ENCODE results near the gene CEBPG.

Gene CEBPG

DNA sequence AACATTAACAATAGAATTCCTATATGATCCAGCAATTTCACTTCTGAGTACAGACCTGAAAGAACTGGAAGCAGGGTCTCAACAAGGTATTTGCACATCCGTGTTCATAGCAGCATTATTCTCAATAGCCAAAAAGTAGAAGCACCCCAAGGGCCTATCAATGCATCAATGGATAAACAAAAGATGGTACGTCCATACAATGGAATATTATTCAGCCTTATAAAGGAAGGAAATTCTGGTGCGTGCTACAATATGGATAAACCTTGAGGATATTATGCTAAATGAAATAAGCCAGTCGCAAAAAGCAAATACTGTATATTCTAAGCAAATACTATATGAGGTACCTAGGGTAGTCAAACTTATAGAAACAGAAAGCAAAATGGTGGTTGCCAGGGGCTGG lies 40.4 kb upstream of the CEBPG start:
- no peak for ATAC-seq
- TF ChIP-seq ZNF565 (CRISPR knock-in tag; conservative IDR thresholded peaks at IDR 0.05; ENCODE audit: low read depth) (no peak), ZNF8 (CRISPR knock-in tag; IDR thresholded peaks at IDR 0.05) (peak; percentile 90)

DNA sequence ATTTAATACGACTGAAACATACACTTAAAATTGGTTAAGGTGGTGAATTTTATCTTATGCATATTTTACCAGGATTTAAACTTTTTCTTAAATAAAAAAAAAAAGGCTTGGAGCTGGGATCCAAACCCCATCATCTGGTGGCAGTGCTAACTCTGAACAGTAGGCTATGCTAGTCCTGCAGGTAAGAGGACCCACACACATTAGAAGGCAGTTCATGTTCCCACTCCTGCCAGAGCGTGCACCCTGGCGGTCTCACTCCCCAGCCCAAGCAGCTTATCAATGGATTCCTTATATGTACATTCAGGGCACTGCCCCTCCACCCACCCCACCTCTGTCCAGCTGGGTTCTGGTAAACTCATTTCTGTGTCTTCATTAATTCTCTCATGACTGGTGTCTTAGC lies 39.9 kb upstream of the CEBPG start:
- TF ChIP-seq, protein P1, sequence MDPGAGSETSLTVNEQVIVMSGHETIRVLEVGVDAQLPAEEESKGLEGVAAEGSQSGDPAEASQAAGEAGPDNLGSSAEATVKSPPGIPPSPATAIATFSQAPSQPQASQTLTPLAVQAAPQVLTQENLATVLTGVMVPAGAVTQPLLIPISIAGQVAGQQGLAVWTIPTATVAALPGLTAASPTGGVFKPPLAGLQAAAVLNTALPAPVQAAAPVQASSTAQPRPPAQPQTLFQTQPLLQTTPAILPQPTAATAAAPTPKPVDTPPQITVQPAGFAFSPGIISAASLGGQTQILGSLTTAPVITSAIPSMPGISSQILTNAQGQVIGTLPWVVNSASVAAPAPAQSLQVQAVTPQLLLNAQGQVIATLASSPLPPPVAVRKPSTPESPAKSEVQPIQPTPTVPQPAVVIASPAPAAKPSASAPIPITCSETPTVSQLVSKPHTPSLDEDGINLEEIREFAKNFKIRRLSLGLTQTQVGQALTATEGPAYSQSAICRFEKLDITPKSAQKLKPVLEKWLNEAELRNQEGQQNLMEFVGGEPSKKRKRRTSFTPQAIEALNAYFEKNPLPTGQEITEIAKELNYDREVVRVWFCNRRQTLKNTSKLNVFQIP (CRISPR knock-in tag; IDR thresholded peaks at IDR 0.05; ENCODE audit: borderline replicate concordance, low read depth) = no peak
- no peak for TF ChIP-seq ZC3H10 (CRISPR knock-in tag; IDR thresholded peaks at IDR 0.05)
- no peak for TF ChIP-seq ZFP30 (CRISPR knock-in tag; IDR thresholded peaks at IDR 0.05)
- no peak for TF ChIP-seq ZFP3 (CRISPR knock-in tag; IDR thresholded peaks at IDR 0.05)
- ATAC-seq = no peak

DNA sequence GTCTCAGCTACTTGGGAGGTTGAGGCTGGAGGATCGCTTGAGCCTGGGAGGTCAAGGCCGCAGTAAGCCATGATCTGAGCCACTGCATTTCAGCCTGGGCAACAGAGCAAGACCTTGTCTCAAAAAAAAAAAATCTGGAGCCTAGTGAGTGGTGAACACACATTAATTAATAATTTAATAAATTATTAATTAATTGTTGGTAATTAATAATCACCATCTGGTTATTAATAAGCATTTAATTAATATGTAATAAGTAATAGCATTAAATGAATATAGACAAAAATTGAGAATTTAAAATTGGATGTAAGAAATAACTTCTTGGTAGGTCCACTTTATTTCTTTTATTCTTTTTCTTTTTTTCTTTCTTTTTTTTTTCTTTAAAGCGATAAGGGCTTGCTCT lies 39.2 kb upstream of the CEBPG start:
- TF ChIP-seq OSR1 (CRISPR knock-in tag; IDR thresholded peaks at IDR 0.05) (no peak), ISL1 (CRISPR knock-in tag; IDR thresholded peaks at IDR 0.05) (no peak), ZFP3 (CRISPR knock-in tag; IDR thresholded peaks at IDR 0.05) (no peak), CSDC2 (CRISPR knock-in tag; IDR thresholded peaks at IDR 0.05) (no peak), ZFP30 (CRISPR knock-in tag; IDR thresholded peaks at IDR 0.05) (no peak), ZNF70 (CRISPR knock-in tag; IDR thresholded peaks at IDR 0.05) (no peak)
- TF ChIP-seq, protein P1 (CRISPR knock-in tag; IDR thresholded peaks at IDR 0.05; ENCODE audit: borderline replicate concordance, low read depth) = no peak
- TF ChIP-seq, protein P2, sequence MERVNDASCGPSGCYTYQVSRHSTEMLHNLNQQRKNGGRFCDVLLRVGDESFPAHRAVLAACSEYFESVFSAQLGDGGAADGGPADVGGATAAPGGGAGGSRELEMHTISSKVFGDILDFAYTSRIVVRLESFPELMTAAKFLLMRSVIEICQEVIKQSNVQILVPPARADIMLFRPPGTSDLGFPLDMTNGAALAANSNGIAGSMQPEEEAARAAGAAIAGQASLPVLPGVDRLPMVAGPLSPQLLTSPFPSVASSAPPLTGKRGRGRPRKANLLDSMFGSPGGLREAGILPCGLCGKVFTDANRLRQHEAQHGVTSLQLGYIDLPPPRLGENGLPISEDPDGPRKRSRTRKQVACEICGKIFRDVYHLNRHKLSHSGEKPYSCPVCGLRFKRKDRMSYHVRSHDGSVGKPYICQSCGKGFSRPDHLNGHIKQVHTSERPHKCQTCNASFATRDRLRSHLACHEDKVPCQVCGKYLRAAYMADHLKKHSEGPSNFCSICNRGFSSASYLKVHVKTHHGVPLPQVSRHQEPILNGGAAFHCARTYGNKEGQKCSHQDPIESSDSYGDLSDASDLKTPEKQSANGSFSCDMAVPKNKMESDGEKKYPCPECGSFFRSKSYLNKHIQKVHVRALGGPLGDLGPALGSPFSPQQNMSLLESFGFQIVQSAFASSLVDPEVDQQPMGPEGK (CRISPR knock-in tag; IDR thresholded peaks at IDR 0.05; ENCODE audit: borderline replicate concordance) = no peak
- TF ChIP-seq, protein P3, sequence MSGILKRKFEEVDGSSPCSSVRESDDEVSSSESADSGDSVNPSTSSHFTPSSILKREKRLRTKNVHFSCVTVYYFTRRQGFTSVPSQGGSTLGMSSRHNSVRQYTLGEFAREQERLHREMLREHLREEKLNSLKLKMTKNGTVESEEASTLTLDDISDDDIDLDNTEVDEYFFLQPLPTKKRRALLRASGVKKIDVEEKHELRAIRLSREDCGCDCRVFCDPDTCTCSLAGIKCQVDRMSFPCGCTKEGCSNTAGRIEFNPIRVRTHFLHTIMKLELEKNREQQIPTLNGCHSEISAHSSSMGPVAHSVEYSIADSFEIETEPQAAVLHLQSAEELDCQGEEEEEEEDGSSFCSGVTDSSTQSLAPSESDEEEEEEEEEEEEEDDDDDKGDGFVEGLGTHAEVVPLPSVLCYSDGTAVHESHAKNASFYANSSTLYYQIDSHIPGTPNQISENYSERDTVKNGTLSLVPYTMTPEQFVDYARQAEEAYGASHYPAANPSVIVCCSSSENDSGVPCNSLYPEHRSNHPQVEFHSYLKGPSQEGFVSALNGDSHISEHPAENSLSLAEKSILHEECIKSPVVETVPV (CRISPR knock-in tag; IDR thresholded peaks at IDR 0.05) = no peak
- no peak for ATAC-seq

DNA sequence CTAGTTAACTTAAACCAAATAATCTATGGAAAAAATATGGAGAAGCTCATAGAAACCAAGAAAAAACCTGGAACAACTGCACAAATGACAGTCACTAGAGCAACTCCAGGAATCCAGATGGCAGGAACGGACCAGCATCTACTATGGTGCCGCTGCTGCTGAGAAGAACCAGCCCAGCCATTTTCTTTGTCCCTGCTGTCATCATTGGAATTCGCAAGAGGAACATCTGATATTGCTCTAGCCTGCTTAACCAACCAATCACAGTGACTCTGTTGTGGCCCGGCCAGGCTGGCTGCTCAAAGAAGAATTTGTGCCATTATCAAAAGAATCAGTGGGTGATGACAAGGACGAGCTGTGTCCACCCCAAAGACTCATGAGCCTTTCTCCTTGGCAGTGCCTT lies 38.1 kb upstream of the CEBPG start:
- TF ChIP-seq GLIS3 (CRISPR knock-in tag; IDR thresholded peaks at IDR 0.05) (no peak), CSDC2 (CRISPR knock-in tag; IDR thresholded peaks at IDR 0.05) (no peak), TCF4 (CRISPR knock-in tag; IDR thresholded peaks at IDR 0.05; ENCODE audit: borderline replicate concordance) (no peak), ZFP3 (CRISPR knock-in tag; IDR thresholded peaks at IDR 0.05) (no peak), ZNF8 (CRISPR knock-in tag; IDR thresholded peaks at IDR 0.05) (no peak), ZNF565 (CRISPR knock-in tag; conservative IDR thresholded peaks at IDR 0.05; ENCODE audit: low read depth) (no peak)
- TF ChIP-seq, protein P4, sequence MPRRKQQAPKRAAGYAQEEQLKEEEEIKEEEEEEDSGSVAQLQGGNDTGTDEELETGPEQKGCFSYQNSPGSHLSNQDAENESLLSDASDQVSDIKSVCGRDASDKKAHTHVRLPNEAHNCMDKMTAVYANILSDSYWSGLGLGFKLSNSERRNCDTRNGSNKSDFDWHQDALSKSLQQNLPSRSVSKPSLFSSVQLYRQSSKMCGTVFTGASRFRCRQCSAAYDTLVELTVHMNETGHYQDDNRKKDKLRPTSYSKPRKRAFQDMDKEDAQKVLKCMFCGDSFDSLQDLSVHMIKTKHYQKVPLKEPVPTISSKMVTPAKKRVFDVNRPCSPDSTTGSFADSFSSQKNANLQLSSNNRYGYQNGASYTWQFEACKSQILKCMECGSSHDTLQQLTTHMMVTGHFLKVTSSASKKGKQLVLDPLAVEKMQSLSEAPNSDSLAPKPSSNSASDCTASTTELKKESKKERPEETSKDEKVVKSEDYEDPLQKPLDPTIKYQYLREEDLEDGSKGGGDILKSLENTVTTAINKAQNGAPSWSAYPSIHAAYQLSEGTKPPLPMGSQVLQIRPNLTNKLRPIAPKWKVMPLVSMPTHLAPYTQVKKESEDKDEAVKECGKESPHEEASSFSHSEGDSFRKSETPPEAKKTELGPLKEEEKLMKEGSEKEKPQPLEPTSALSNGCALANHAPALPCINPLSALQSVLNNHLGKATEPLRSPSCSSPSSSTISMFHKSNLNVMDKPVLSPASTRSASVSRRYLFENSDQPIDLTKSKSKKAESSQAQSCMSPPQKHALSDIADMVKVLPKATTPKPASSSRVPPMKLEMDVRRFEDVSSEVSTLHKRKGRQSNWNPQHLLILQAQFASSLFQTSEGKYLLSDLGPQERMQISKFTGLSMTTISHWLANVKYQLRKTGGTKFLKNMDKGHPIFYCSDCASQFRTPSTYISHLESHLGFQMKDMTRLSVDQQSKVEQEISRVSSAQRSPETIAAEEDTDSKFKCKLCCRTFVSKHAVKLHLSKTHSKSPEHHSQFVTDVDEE (CRISPR knock-in tag; IDR thresholded peaks at IDR 0.05) = no peak
- no peak for ATAC-seq

All from SK-N-SH treated with all-trans-retinoic acid at 6 μM for 48 hours (cell line).